Central memory CD8-positive, alpha-beta T cell (primary cell): ENCODE measurements around the gene ZNF610.
"Not testable (repeated sequence)": the region's sequence is repeated elsewhere in the genome, so short reads cannot be mapped to it uniquely, and the experiment has no call there.

Experiments used
- ATAC-seq: fragments of 150-1000 bp; cut with Tn5 transposase; replicated peaks from 2 replicates; pipeline ENCODE4 v1.10.0; 2022; ENCODE audit warnings: mild to moderate bottlenecking, moderate FRiP score, moderate number of reproducible peaks; ENCODE audit not compliant: poor library complexity, severe bottlenecking; ENCODE audit errors: extremely low read depth
- DNase-seq, 2 donors: peaks; one replicate each; pipeline ENCODE4 v3.0.0; 2021; ENCODE audit warnings: low spot score in 2 of 2
- H3K27ac Mint-ChIP-seq: one replicate; pipeline ENCODE4 v1.8.0; 2022; ENCODE audit warnings: low read depth, mild to moderate bottlenecking, moderate library complexity, mixed read lengths
- H3K27me3 Mint-ChIP-seq: one replicate; pipeline ENCODE4 v1.8.0; 2022; ENCODE audit warnings: mixed read lengths
- H3K36me3 Mint-ChIP-seq: one replicate; pipeline ENCODE4 v1.8.0; 2022; ENCODE audit warnings: mild to moderate bottlenecking, moderate library complexity, mixed read lengths; ENCODE audit not compliant: insufficient read depth
- H3K4me1 Mint-ChIP-seq: one replicate; pipeline ENCODE4 v1.8.0; 2022; ENCODE audit warnings: mixed read lengths
- H3K4me3 Mint-ChIP-seq: one replicate; pipeline ENCODE4 v1.8.0; 2022; ENCODE audit warnings: mild to moderate bottlenecking, moderate library complexity, mixed read lengths
- H3K9me3 Mint-ChIP-seq: one replicate; pipeline ENCODE4 v1.8.0; 2022; ENCODE audit warnings: mixed read lengths

ZNF610 gene

DNA sequence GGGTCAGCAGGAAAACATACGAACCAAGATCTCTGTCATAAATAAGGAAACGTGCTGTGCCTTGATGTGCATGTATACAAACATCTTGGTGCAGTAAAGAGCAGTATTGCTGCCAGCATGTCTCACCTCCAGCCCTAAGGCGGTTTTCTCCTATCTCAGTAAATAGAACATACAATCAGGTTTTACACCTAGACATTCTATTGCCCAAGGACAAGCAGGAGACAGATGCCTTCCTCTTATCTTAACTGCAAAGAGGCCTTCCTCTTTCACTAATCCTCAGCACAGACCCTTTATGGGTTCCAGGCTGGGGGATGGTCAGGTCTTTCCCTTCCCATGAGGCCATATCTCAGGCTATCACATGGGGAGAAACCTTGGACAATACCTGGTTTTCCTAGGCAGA, 3.0 kb downstream of the ZNF610 start:
- H3K36me3 Mint-ChIP-seq, H3K27me3 Mint-ChIP-seq, H3K4me3 Mint-ChIP-seq, DNase-seq, ATAC-seq, H3K27ac Mint-ChIP-seq: not testable (repeated sequence)
- H3K4me1 Mint-ChIP-seq: peaks cover 17% of the 10 kb centered on the region
- H3K9me3 Mint-ChIP-seq: peaks cover 11% of the 10 kb centered on the region

DNA sequence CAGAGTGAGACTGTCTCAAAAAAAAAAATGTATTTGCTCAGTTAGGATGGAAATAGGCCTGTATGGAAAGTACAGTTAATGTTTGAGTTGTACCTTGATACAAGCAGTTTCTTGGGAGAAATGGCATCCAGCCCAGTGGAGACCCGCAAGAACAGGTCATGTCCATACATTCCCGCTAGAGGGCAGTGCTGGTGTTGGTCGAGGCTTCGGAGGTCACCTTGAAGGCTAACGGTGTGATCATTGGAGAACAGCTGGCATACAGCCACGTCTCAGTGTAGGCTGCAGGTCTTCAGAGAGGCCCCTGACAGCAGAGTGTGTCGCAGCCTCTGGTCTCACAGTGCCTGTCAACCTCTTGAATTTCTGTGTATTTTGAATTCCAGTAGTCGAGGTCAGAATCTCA, 7.5 kb downstream of the ZNF610 start:
- H3K4me3 Mint-ChIP-seq: no peak overlapping the region

DNA sequence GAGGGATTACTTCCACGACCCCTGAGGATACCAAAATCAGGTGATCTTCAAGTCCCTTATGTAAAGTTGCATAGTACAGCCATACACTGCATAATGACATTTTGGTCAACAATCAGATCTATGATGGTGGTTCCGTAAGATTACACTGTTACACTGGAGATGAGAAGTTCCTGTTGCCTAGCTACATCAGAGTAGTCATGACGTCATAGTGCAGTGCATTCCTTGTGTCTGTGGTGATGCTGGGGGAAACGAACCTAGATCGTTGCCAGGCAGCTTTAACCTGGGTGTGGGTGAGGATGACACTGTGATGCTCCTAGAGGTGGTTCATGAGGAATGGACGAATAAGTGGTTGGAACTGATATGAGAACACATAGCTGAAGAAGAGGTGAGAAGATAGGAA, 9.1 kb downstream of the ZNF610 start:
- H3K4me3 Mint-ChIP-seq: no peak overlapping the region
- no peak overlapping the region for H3K27ac Mint-ChIP-seq
- no peaks in the 10 kb centered on the region for H3K27me3 Mint-ChIP-seq
- H3K36me3 Mint-ChIP-seq: no peaks in the 10 kb centered on the region
- no peak for DNase-seq
- no peaks in the 10 kb centered on the region for H3K4me1 Mint-ChIP-seq
- ATAC-seq: no peak
- H3K9me3 Mint-ChIP-seq: no peaks in the 10 kb centered on the region

More for the DNA sequence above, 7.5 kb downstream of the ZNF610 start:
- H3K27ac Mint-ChIP-seq: no peak overlapping the region
- DNase-seq (peak; percentile 18 to 31), ATAC-seq (no peak)
- H3K27me3 Mint-ChIP-seq: no peaks in the 10 kb centered on the region
- H3K36me3 Mint-ChIP-seq: no peaks in the 10 kb centered on the region
- no peaks in the 10 kb centered on the region for H3K4me1 Mint-ChIP-seq
- no peaks in the 10 kb centered on the region for H3K9me3 Mint-ChIP-seq

DNA sequence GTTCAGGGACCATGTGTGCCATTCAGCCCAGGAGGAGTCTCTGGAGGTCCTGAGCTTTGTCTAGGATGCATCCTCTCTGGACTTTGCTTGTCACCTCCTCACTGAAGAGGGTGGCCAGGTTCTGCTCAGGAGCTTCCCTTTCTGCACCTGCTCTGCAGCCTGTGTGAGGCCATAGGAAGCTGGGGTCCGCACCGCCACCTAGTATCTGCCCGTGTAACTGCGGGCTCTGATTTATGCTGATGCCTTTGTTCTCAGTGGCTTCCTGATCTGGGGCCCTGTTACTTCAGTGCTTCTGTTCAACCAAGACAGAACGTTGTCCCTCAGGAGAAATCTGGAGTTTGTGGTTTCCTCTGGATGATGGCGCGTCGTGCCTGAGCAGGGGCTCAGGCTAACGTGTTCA, 15.5 kb downstream of the ZNF610 start:
- ATAC-seq (no peak), DNase-seq (no peak)
- peaks cover 2% of the 10 kb centered on the region for H3K36me3 Mint-ChIP-seq
- H3K27ac Mint-ChIP-seq: no peak overlapping the region
- H3K27me3 Mint-ChIP-seq: no peaks in the 10 kb centered on the region
- no peaks in the 10 kb centered on the region for H3K4me1 Mint-ChIP-seq
- no peak overlapping the region for H3K4me3 Mint-ChIP-seq
- H3K9me3 Mint-ChIP-seq: peaks cover 5% of the 10 kb centered on the region

DNA sequence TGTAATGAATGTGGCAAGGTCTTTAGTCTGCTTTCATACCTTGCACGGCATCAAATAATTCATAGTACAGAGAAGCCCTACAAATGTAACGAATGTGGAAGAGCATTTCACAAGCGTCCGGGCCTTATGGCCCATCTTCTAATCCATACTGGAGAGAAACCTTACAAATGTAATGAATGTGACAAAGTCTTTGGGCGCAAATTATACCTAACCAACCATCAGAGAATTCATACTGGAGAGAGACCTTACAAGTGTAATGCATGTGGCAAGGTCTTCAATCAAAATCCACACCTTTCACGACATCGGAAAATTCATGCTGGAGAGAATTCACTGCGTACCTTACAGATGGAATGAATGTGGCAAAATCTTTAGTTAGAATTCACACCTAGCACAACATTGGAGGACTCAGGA, 30.4 kb downstream of the ZNF610 start:
- Mint-ChIP-seq H3K36me3 (peaks cover 12% of the 10 kb centered on the region), H3K4me1 (peaks cover 9% of the 10 kb centered on the region), H3K9me3 (peaks cover 22% of the 10 kb centered on the region), H3K27ac (no peak overlapping the region), H3K27me3 (no peaks in the 10 kb centered on the region), H3K4me3 (no peak overlapping the region)
- no peak for DNase-seq
- ATAC-seq: no peak

DNA sequence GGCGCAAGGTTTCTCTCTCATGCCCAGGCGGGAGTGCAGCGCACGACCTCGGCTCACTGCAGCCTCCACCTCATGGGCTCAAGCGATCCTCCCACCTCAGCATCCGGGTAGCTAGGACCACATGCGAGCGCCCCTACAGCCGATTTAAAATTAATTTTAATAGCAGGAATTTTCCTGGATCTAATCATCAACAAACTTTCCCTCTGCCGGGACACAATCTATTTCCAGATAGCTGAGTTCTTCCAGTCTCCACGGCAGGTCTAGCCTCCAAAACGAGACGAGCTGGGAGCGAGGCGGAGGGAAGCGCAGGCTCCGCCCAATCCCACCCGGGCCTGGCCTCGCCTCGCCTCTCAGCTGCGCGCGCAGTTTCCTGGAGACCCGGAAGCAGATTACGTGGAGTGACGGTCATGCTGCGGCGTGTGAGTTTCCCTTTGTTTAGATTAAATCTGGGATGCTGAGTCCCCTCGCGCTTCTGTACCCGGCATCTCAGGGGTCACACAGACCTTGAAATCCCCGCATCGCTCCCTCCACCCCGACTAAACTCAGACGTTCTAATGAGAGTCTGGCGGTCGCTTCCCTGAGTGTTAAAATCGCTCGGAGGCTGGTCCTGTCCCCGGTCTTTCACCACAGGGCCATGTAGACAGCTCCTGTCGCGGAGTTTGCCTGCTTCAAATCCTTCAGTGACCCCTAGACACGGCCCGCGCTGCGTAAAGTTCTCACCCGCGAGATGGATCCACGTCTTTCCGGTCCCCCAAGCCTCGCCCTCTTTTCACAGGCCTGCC, 33.7 kb downstream of the ZNF610 start, which contains the start of gene ZNF880:
Gene ZNF880 (plus strand): TSS at position 365 of the 782 bp plus-strand sequence. CDS start 43 bp downstream, at position 408.
- Mint-ChIP-seq H3K27me3 (no peaks in the 10 kb centered on the region), H3K4me1 (peaks cover 9% of the 10 kb centered on the region), H3K27ac (peak within 1 kb of the TSS; percentile 99), H3K4me3 (peak within 1 kb of the TSS; percentile 90), H3K36me3 (peaks cover 25% of the 10 kb centered on the region), H3K9me3 (peaks cover 14% of the 10 kb centered on the region)
- DNase-seq (peak; percentile 79 to 80), ATAC-seq (peak; percentile 94)

DNA sequence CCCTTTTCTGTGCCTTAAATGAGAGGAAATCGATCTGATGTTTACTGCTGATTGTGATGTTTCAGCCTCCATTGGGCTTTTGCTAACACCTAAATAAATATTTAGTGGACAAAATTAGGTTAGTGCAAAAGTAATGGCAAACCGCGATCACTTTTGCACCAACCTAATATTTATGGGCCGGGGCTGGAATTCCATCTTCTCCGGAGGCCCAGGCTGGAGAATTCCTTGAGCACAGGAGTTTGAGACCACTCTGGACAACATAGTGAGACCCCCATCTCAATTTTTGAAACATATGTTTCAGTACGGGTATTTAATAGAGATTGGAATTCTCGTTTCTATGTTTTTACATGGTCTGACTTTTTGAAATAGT, 34.3 kb downstream of the ZNF610 start:
- H3K9me3 Mint-ChIP-seq: peaks cover 12% of the 10 kb centered on the region
- H3K27ac Mint-ChIP-seq: peak overlapping the region; percentile 99
- peaks cover 28% of the 10 kb centered on the region for H3K36me3 Mint-ChIP-seq
- DNase-seq (no peak), ATAC-seq (no peak)
- H3K4me1 Mint-ChIP-seq: peaks cover 9% of the 10 kb centered on the region
- H3K27me3 Mint-ChIP-seq: no peaks in the 10 kb centered on the region
- peak overlapping the region; percentile 90 for H3K4me3 Mint-ChIP-seq

DNA sequence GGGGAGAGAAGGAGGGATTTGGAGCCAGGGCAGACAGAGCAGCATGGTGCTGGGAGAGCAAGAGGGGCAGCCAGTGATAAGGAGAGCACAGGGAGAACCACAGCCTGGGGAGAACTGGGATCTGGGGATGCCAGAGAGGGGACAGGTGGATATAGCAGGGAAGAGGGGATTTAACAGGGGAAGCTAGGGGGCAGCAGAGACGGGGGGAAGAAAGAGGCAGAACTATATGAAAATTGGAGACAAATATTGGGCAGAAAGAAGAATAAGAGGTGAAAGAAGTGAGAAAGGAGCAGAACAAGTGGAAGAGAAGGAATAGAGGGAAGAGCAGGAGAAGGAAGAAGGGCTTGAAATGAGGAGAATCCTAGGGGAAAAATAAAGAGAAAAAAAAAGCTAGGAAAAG, 55.1 kb downstream of the ZNF610 start:
- no peaks in the 10 kb centered on the region for H3K4me1 Mint-ChIP-seq
- peaks cover 30% of the 10 kb centered on the region for H3K9me3 Mint-ChIP-seq
- H3K27me3 Mint-ChIP-seq: no peaks in the 10 kb centered on the region
- H3K36me3 Mint-ChIP-seq: no peaks in the 10 kb centered on the region
- no peak for DNase-seq
- no peak overlapping the region for H3K27ac Mint-ChIP-seq
- ATAC-seq: no peak
- H3K4me3 Mint-ChIP-seq: no peak overlapping the region

DNA sequence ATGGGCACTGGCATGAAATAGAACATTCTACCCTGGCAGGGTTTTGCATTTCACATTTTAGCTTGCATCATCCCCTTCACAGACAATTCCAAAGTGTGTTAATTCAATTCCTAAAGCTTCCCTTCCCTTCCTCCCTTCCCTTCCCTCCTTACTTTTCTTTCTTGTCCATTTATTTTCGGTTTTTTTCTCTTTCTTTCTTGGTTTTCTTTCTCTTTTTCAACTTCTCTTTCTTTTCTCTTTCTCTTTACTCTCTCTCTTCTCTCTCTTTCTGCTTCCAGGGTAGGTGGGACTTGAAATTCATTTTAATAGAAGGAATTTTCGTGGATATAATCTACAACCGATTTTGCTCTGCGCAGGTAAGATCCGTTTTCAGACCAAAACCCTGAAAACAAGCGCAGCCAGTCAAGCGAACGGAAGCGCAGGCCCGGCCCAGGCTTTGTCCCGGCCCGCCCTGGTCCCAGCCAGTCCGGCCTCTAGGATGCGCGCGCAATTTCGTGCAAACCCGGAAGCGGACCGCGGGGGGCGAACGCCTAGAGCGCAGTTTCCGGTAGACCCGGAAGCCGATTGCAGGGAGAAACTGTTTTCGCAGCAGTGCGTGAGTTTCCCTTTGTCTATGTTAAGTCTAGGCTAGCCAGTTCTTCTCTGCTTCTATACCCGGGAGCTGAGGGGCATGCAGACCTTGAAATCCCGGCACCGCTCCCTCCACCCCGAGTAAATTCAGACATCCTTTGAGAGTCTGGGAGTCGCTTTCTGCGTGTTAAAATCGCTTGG, 61.5 kb downstream of the ZNF610 start, which contains the start of gene ZNF528:
Gene ZNF528 (plus strand): TSS at position 540 of the 771 bp plus-strand sequence. CDS start 4,165 bp downstream, outside the sequence.
- H3K4me3 Mint-ChIP-seq: peak within 1 kb of the TSS; percentile 90
- ATAC-seq: peak; percentile 99
- DNase-seq: peak; percentile 82 to 90
- H3K27me3 Mint-ChIP-seq: no peaks in the 10 kb centered on the region
- peak within 1 kb of the TSS; percentile 100 for H3K27ac Mint-ChIP-seq
- H3K36me3 Mint-ChIP-seq: peaks cover 28% of the 10 kb centered on the region
- peaks cover 36% of the 10 kb centered on the region for H3K9me3 Mint-ChIP-seq
- H3K4me1 Mint-ChIP-seq: peaks cover 27% of the 10 kb centered on the region

DNA sequence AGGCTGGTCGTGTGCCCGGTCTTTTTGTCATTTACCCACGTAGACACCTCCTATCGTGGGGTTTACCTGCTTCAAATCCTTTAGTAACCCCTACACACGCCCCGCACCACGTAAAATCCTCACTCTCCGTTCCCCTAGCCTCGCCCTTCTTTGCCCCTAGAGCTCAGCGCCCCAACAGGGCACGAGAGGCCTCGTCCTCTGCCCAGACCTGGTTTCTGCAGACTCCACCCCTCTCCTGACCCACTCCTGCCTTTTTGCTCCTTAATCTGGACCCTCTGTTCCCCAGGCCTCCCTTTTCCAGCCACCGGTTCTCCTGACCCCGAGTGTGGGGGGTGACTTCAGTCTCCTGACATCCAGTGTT, 62.0 kb downstream of the ZNF610 start:
- peaks cover 36% of the 10 kb centered on the region for H3K9me3 Mint-ChIP-seq
- H3K4me1 Mint-ChIP-seq: peaks cover 27% of the 10 kb centered on the region
- H3K4me3 Mint-ChIP-seq: peak overlapping the region; percentile 90
- peaks cover 28% of the 10 kb centered on the region for H3K36me3 Mint-ChIP-seq
- no peak for DNase-seq
- no peaks in the 10 kb centered on the region for H3K27me3 Mint-ChIP-seq
- peak overlapping the region; percentile 100 for H3K27ac Mint-ChIP-seq
- peak; percentile 37 for ATAC-seq

DNA sequence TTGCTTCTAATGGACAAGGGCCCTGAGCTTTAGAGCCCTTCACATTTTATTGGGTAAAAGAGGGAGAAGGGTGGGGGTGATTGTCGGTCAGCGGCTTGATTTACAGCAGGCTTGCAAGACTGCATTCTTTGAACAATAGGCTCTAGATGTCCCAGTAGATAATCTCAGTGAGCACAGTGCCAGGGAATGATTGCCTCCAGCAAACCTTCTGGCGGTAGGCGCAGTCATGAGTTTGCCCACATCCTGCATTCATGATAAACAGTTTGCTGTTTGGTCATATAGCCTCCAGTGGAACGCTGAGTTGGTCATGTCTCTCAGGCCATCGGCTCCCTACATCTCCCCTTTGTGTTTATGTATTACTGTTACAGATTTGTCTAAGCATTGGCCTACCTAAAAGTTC, 74.2 kb downstream of the ZNF610 start:
- no peaks in the 10 kb centered on the region for H3K27me3 Mint-ChIP-seq
- DNase-seq: no peak
- peaks cover 5% of the 10 kb centered on the region for H3K9me3 Mint-ChIP-seq
- no peaks in the 10 kb centered on the region for H3K4me1 Mint-ChIP-seq
- H3K36me3 Mint-ChIP-seq: peaks cover 31% of the 10 kb centered on the region
- H3K4me3 Mint-ChIP-seq: no peak overlapping the region
- H3K27ac Mint-ChIP-seq: no peak overlapping the region
- no peak for ATAC-seq

DNA sequence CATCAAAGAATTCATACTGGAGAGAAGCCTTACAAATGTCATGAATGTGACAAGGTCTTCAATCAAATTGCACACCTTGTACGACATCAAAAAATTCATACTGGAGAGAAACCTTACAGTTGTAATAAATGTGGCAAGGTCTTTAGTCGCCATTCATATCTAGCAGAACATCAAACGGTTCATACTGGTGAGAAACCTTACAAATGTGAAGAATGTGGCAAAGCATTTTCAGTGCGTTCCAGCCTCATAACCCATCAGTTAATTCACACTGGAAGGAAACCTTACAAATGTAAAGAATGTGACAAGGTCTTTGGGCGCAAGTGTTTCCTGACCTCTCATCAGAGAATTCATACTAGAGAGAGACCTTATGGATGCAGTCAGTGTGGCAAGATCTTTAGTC, 79.7 kb downstream of the ZNF610 start:
- Mint-ChIP-seq H3K4me1 (no peaks in the 10 kb centered on the region), H3K9me3 (peaks cover 13% of the 10 kb centered on the region), H3K4me3 (no peak overlapping the region), H3K27me3 (no peaks in the 10 kb centered on the region), H3K27ac (no peak overlapping the region), H3K36me3 (peaks cover 4% of the 10 kb centered on the region)
- DNase-seq (no peak), ATAC-seq (no peak)
